ENCODE results near the gene BAZ1B.

DNA sequence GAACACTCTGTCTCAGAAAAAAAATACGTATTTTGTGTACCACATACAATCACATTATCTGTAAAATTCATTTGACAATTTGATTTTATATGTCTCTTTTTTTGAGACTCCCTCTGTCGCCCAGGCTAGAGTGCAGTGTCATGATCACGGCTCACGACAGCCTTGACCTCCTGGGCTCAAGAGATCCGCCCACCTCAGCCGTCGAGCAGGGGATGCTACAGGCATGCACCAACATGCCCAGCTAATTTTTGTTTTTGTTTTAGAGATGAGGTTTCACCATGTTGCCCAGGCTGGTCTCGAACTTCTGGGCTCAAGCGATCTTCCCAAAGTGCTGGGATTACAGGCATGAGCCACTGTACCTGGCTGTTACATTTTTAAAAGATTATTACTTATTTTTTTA is 11.6 kb upstream of the BAZ1B start:
- TF ChIP-seq ZNF184 (tag by site-specific recombination; IDR thresholded peaks at IDR 0.05), result no peak
- no peak for TF ChIP-seq ZNF416 (tag by site-specific recombination; IDR thresholded peaks at IDR 0.05)
- TF ChIP-seq CTCF (tag by site-specific recombination; IDR thresholded peaks at IDR 0.05), result no peak
- TF ChIP-seq, protein P1, sequence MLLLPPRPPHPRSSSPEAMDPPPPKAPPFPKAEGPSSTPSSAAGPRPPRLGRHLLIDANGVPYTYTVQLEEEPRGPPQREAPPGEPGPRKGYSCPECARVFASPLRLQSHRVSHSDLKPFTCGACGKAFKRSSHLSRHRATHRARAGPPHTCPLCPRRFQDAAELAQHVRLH (tag by site-specific recombination; IDR thresholded peaks at IDR 0.05), result no peak
- TF ChIP-seq, protein P2, sequence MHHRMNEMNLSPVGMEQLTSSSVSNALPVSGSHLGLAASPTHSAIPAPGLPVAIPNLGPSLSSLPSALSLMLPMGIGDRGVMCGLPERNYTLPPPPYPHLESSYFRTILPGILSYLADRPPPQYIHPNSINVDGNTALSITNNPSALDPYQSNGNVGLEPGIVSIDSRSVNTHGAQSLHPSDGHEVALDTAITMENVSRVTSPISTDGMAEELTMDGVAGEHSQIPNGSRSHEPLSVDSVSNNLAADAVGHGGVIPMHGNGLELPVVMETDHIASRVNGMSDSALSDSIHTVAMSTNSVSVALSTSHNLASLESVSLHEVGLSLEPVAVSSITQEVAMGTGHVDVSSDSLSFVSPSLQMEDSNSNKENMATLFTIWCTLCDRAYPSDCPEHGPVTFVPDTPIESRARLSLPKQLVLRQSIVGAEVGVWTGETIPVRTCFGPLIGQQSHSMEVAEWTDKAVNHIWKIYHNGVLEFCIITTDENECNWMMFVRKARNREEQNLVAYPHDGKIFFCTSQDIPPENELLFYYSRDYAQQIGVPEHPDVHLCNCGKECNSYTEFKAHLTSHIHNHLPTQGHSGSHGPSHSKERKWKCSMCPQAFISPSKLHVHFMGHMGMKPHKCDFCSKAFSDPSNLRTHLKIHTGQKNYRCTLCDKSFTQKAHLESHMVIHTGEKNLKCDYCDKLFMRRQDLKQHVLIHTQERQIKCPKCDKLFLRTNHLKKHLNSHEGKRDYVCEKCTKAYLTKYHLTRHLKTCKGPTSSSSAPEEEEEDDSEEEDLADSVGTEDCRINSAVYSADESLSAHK (tag by site-specific recombination; IDR thresholded peaks at IDR 0.05), result no peak
- TF ChIP-seq ZNF510 (tag by site-specific recombination; IDR thresholded peaks at IDR 0.05; ENCODE audit: insufficient replicate concordance), result no peak
- TF ChIP-seq ZNF473 (tag by site-specific recombination; IDR thresholded peaks at IDR 0.05), result no peak
- TF ChIP-seq, protein P3, sequence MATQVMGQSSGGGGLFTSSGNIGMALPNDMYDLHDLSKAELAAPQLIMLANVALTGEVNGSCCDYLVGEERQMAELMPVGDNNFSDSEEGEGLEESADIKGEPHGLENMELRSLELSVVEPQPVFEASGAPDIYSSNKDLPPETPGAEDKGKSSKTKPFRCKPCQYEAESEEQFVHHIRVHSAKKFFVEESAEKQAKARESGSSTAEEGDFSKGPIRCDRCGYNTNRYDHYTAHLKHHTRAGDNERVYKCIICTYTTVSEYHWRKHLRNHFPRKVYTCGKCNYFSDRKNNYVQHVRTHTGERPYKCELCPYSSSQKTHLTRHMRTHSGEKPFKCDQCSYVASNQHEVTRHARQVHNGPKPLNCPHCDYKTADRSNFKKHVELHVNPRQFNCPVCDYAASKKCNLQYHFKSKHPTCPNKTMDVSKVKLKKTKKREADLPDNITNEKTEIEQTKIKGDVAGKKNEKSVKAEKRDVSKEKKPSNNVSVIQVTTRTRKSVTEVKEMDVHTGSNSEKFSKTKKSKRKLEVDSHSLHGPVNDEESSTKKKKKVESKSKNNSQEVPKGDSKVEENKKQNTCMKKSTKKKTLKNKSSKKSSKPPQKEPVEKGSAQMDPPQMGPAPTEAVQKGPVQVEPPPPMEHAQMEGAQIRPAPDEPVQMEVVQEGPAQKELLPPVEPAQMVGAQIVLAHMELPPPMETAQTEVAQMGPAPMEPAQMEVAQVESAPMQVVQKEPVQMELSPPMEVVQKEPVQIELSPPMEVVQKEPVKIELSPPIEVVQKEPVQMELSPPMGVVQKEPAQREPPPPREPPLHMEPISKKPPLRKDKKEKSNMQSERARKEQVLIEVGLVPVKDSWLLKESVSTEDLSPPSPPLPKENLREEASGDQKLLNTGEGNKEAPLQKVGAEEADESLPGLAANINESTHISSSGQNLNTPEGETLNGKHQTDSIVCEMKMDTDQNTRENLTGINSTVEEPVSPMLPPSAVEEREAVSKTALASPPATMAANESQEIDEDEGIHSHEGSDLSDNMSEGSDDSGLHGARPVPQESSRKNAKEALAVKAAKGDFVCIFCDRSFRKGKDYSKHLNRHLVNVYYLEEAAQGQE (tag by site-specific recombination; IDR thresholded peaks at IDR 0.05), result no peak
- TF ChIP-seq ZNF324 (tag by site-specific recombination; IDR thresholded peaks at IDR 0.05), result no peak
- TF ChIP-seq, protein P4, sequence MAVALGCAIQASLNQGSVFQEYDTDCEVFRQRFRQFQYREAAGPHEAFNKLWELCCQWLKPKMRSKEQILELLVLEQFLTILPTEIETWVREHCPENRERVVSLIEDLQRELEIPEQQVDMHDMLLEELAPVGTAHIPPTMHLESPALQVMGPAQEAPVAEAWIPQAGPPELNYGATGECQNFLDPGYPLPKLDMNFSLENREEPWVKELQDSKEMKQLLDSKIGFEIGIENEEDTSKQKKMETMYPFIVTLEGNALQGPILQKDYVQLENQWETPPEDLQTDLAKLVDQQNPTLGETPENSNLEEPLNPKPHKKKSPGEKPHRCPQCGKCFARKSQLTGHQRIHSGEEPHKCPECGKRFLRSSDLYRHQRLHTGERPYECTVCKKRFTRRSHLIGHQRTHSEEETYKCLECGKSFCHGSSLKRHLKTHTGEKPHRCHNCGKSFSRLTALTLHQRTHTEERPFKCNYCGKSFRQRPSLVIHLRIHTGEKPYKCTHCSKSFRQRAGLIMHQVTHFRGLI (tag by site-specific recombination; IDR thresholded peaks at IDR 0.05), result no peak
- no peak for TF ChIP-seq ZNF521 (tag by site-specific recombination; IDR thresholded peaks at IDR 0.05)
- no peak for TF ChIP-seq SALL2 (tag by site-specific recombination; IDR thresholded peaks at IDR 0.05; ENCODE audit: borderline replicate concordance)

All from HEK293 (cell line).